ENCODE results near the gene H1-8. TPM values are rescaled to one million over a fixed set of nuclear protein-coding genes. Genes with fewer than 3 reads are reported as not detected.

The H1-8 gene
- total RNA-seq, 3 donors from 2014 or later, result not detected

GRCh38 chr3:129553719-129554118 is 10.7 kb downstream of the H1-8 start:
- Histone ChIP-seq H3K4me3 (no peak overlapping the region), H3K9me3 (no peaks in the 10 kb centered on the region), H3K4me1 (ENCODE audit: low read depth) (peaks cover 2% of the 10 kb centered on the region), H3K36me3 (ENCODE audit: low read depth) (no peaks in the 10 kb centered on the region)
- intact Hi-C loops (cut with DNase I, micrococcal nuclease), result no loop called here
- DNase-seq (no peak), ATAC-seq (peak; percentile 28)
- TF ChIP-seq CTCF (IDR thresholded peaks at IDR 0.05), result no peak

GRCh38 chr3:129554356-129555152 is 11.6 kb downstream of the H1-8 start:
- ATAC-seq, result no peak
- TF ChIP-seq CTCF (IDR thresholded peaks at IDR 0.05), result no peak
- intact Hi-C loops (cut with DNase I, micrococcal nuclease), result no loop called here

GRCh38 chr3:129555153-129555550 is 12.2 kb downstream of the H1-8 start:
- Histone ChIP-seq H3K4me1 (ENCODE audit: low read depth) (peaks cover 6% of the 10 kb centered on the region), H3K36me3 (ENCODE audit: low read depth) (no peaks in the 10 kb centered on the region), H3K9me3 (no peaks in the 10 kb centered on the region), H3K4me3 (no peak overlapping the region)
- no peak for TF ChIP-seq CTCF (IDR thresholded peaks at IDR 0.05)
- ATAC-seq (no peak), DNase-seq (peak in 1 of 3 donors; percentile 19)
- intact Hi-C loops (cut with DNase I, micrococcal nuclease), result no loop called here

More at GRCh38 chr3:129554356-129555152, 11.6 kb downstream of the H1-8 start:
- Histone ChIP-seq H3K9me3 (no peaks in the 10 kb centered on the region), H3K4me3 (no peak overlapping the region), H3K4me1 (ENCODE audit: low read depth) (peaks cover 6% of the 10 kb centered on the region), H3K36me3 (ENCODE audit: low read depth) (no peaks in the 10 kb centered on the region)
- no peak for DNase-seq

- ATAC-seq (no peak), DNase-seq (peak in 1 of 3 donors; percentile 17)
- Histone ChIP-seq H3K9me3 (no peaks in the 10 kb centered on the region), H3K4me3 (no peak overlapping the region), H3K4me1 (ENCODE audit: low read depth) (peaks cover 6% of the 10 kb centered on the region), H3K36me3 (ENCODE audit: low read depth) (no peaks in the 10 kb centered on the region)
- TF ChIP-seq CTCF (IDR thresholded peaks at IDR 0.05), result no peak
- intact Hi-C loops (cut with DNase I, micrococcal nuclease), result no loop called here
Observed at GRCh38 chr3:129555616-129556357, 12.8 kb downstream of the H1-8 start.

GRCh38 chr3:129556358-129556695 is 13.4 kb downstream of the H1-8 start:
- peaks cover 6% of the 10 kb centered on the region for H3K4me1 ChIP-seq (ENCODE audit: low read depth)

More at GRCh38 chr3:129556358-129556695, 13.4 kb downstream of the H1-8 start:
- H3K9me3 ChIP-seq, result no peaks in the 10 kb centered on the region
- ATAC-seq (no peak), DNase-seq (peak in 2 of 3 donors; percentile 6 to 36)
- no peaks in the 10 kb centered on the region for H3K36me3 ChIP-seq (ENCODE audit: low read depth)
- TF ChIP-seq CTCF (IDR thresholded peaks at IDR 0.05), result no peak
- no peak overlapping the region for H3K4me3 ChIP-seq
- intact Hi-C loops (cut with DNase I, micrococcal nuclease), result no loop called here
